GM19043 (cell line): ENCODE data around the gene DCBLD2.

Experiments
- ATAC-seq: cut with Tn5 transposase; IDR thresholded peaks from one replicate; pipeline ENCODE4 v1.9.1; 2021; ENCODE audit warnings: low read depth; ENCODE audit not compliant: unreplicated experiment

The DCBLD2 gene

GRCh38 chr3:98772022-98772421 is 129.5 kb downstream of the DCBLD2 start:
- no peak for ATAC-seq

- no peak for ATAC-seq
Measured at GRCh38 chr3:98770261-98771039, 131.0 kb downstream of the DCBLD2 start.

- ATAC-seq: no peak
Measured at GRCh38 chr3:98769448-98769847, 132.0 kb downstream of the DCBLD2 start.

- no peak for ATAC-seq
Measured at GRCh38 chr3:98768961-98769360, 132.5 kb downstream of the DCBLD2 start.

- no peak for ATAC-seq
Measured at GRCh38 chr3:98766924-98767323, 134.6 kb downstream of the DCBLD2 start.

- no peak for ATAC-seq
Measured at GRCh38 chr3:98765721-98766120, 135.8 kb downstream of the DCBLD2 start.

- no peak for ATAC-seq
Measured at GRCh38 chr3:98764472-98764884, 137.0 kb downstream of the DCBLD2 start.

- no peak for ATAC-seq
Measured at GRCh38 chr3:98763819-98764418, 137.6 kb downstream of the DCBLD2 start.

- ATAC-seq: no peak
Measured at GRCh38 chr3:98763076-98763475, 138.4 kb downstream of the DCBLD2 start, which contains the start of gene ST3GAL6. ST3GAL6 (plus strand) TSS chr3:98763340; CDS start chr3:98768441, 5,101 bp downstream.

GRCh38 chr3:98761643-98762229 is 139.8 kb downstream of the DCBLD2 start:
- no peak for ATAC-seq

GRCh38 chr3:98759629-98760028 is 141.9 kb downstream of the DCBLD2 start:
- no peak for ATAC-seq

- ATAC-seq: no peak
Measured at GRCh38 chr3:98755601-98756000, 145.9 kb downstream of the DCBLD2 start.

GRCh38 chr3:98754483-98754882 is 147.0 kb downstream of the DCBLD2 start:
- ATAC-seq: no peak

GRCh38 chr3:98750276-98750919 is 151.1 kb downstream of the DCBLD2 start:
- no peak for ATAC-seq

GRCh38 chr3:98746882-98747281 is 154.6 kb downstream of the DCBLD2 start:
- ATAC-seq: no peak

GRCh38 chr3:98746122-98746521 is 155.4 kb downstream of the DCBLD2 start:
- no peak for ATAC-seq
